Measurements from ENCODE around the gene FLOT2.

FLOT2 gene

GRCh38 chr17:28889996-28890395 is 7.5 kb downstream of the FLOT2 start:
- WGBS (ENCODE audit: extremely low coverage, insufficient coverage, insufficient read length), result no CpG with 5 or more reads among the region's 5 CpGs
- no peak for DNase-seq
- no peaks in the 10 kb centered on the region for H3K4me1 ChIP-seq (ENCODE audit: control insufficient read depth in 1 of 2, insufficient read depth in 2 of 2, low read length in 2 of 2)

DNA sequence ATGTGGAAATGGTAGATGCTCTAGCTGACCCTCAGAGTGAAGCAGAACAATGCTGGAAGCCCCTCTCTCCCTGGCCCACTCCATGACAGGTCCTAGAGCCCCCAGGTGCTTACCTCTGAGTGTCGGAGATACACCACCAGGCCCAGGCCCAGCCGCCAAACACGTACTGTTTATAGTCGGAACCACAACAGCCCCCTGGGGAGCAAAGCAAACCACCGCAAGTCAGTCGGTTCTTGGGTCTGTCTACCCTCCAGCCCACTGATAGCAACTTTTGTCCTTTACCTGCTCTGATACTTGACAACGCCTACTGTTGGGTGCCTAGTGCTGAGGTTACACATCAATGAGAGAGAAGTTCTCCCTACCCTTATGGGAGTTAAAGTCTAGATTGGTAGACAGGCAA is 8.7 kb downstream of the FLOT2 start:
- H3K79me1 ChIP-seq (ENCODE audit: low read length), result no peaks in the 10 kb centered on the region

More at GRCh38 chr17:28889996-28890395, 7.5 kb downstream of the FLOT2 start:
- Histone ChIP-seq H3K4me3 (ENCODE audit: low read depth, low read length) (no peak overlapping the region), H3K27me3 (ENCODE audit: insufficient read depth, low read length) (no peaks in the 10 kb centered on the region), H3K14ac (ENCODE audit: low read length) (no peak overlapping the region), H3K9ac (ENCODE audit: low read length) (no peak overlapping the region), H4K91ac (ENCODE audit: low read depth, low read length) (no peak overlapping the region), H3K23ac (ENCODE audit: low read length) (no peak overlapping the region), H3K4me2 (ENCODE audit: low read length) (no peak overlapping the region), H2AK5ac (ENCODE audit: low read length) (no peak overlapping the region), H3K27ac (ENCODE audit: low read depth, low read length) (no peak overlapping the region), H3K79me2 (ENCODE audit: control insufficient read depth, insufficient read depth, low read length, poor library complexity) (no peaks in the 10 kb centered on the region), H3K79me1 (ENCODE audit: low read length) (no peaks in the 10 kb centered on the region), H4K8ac (ENCODE audit: low read depth, low read length) (no peak overlapping the region), H3K4ac (ENCODE audit: low read depth, low read length) (no peak overlapping the region), H4K12ac (ENCODE audit: low read depth, low read length) (no peak overlapping the region), H2BK12ac (ENCODE audit: low read length) (no peak overlapping the region), H3K36me3 (ENCODE audit: control insufficient read depth in 1 of 2, insufficient read depth in 2 of 2, low read length in 2 of 2) (peaks cover 7 to 15% of the 10 kb centered on the region in 2 experiments), H3K18ac (ENCODE audit: low read length) (no peak overlapping the region), H3K9me3 (ENCODE audit: insufficient read depth, low read depth, low read length) (peaks cover 2% of the 10 kb centered on the region), H2BK120ac (ENCODE audit: insufficient read depth, low read length, poor library complexity) (no peak overlapping the region), H2BK5ac (ENCODE audit: low read depth, low read length, poor library complexity) (no peak overlapping the region), H2AFZ (ENCODE audit: insufficient read depth, low read length, poor library complexity) (no peak overlapping the region)

DNA sequence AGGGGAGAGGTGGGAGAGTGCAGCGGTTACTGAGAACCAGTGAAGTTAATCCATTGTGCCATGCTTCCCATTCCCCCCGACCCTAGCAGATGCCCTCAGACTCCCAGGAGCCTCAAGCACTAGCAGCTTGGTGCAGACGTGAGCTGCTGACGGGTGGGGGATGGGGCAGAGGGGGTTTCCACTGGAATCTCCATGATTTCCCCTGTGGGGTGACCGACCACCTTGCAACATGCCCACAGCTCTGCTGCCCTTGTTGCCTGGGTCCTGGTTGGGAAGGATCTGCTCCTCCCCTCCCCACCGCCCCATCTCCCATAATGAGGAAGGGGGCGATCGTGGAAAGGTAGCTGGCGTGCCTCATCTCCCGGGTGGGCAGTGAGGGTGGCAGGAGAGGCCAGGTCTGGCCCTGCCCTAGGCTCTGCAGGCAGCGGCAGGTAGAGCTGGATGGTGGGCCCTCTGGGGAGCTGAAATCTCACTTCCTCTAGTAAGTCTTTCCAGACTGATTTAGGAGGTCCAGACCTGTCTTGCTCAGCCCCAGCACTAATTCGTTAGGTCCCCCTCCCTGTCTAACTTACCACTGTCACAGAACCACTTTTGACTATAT is 9.6 kb downstream of the FLOT2 start:
- no peak overlapping the region for H3K4me2 ChIP-seq (ENCODE audit: low read length)
- no peak overlapping the region for H3K27ac ChIP-seq (ENCODE audit: low read depth, low read length)
- H4K91ac ChIP-seq (ENCODE audit: low read depth, low read length), result no peak overlapping the region
- no peak overlapping the region for H2BK5ac ChIP-seq (ENCODE audit: low read depth, low read length, poor library complexity)
- DNase-seq, result no peak
- no peak overlapping the region for H2AFZ ChIP-seq (ENCODE audit: insufficient read depth, low read length, poor library complexity)
- no peak overlapping the region for H3K4ac ChIP-seq (ENCODE audit: low read depth, low read length)
- H2BK12ac ChIP-seq (ENCODE audit: low read length), result no peak overlapping the region
- no peaks in the 10 kb centered on the region for H3K4me1 ChIP-seq (ENCODE audit: control insufficient read depth in 1 of 2, insufficient read depth in 2 of 2, low read length in 2 of 2)
- peaks cover 5% of the 10 kb centered on the region for H3K9me3 ChIP-seq (ENCODE audit: insufficient read depth, low read depth, low read length)
- H4K12ac ChIP-seq (ENCODE audit: low read depth, low read length), result no peak overlapping the region
- no peaks in the 10 kb centered on the region for H3K79me1 ChIP-seq (ENCODE audit: low read length)
- no peaks in the 10 kb centered on the region for H3K27me3 ChIP-seq (ENCODE audit: insufficient read depth, low read length)
- H3K4me3 ChIP-seq (ENCODE audit: low read depth, low read length), result no peak overlapping the region
- H3K9ac ChIP-seq (ENCODE audit: low read length), result no peak overlapping the region
- no peak overlapping the region for H3K18ac ChIP-seq (ENCODE audit: low read length)
- H2BK120ac ChIP-seq (ENCODE audit: insufficient read depth, low read length, poor library complexity), result no peak overlapping the region
- H3K14ac ChIP-seq (ENCODE audit: low read length), result no peak overlapping the region
- H4K8ac ChIP-seq (ENCODE audit: low read depth, low read length), result no peak overlapping the region
- WGBS (ENCODE audit: extremely low coverage, insufficient coverage, insufficient read length), result no CpG with 5 or more reads among the region's 12 CpGs
- peaks cover 12 to 30% of the 10 kb centered on the region in 2 experiments for H3K36me3 ChIP-seq (ENCODE audit: control insufficient read depth in 1 of 2, insufficient read depth in 2 of 2, low read length in 2 of 2)
- H3K79me2 ChIP-seq (ENCODE audit: control insufficient read depth, insufficient read depth, low read length, poor library complexity), result no peaks in the 10 kb centered on the region
- H3K23ac ChIP-seq (ENCODE audit: low read length), result no peak overlapping the region
- no peak overlapping the region for H2AK5ac ChIP-seq (ENCODE audit: low read length)

More for the DNA sequence above, 8.7 kb downstream of the FLOT2 start:
- Histone ChIP-seq H2BK12ac (ENCODE audit: low read length) (no peak overlapping the region), H2AFZ (ENCODE audit: insufficient read depth, low read length, poor library complexity) (no peak overlapping the region), H2BK5ac (ENCODE audit: low read depth, low read length, poor library complexity) (no peak overlapping the region), H3K4me2 (ENCODE audit: low read length) (no peak overlapping the region), H3K18ac (ENCODE audit: low read length) (no peak overlapping the region), H4K12ac (ENCODE audit: low read depth, low read length) (no peak overlapping the region), H3K9ac (ENCODE audit: low read length) (no peak overlapping the region), H3K9me3 (ENCODE audit: insufficient read depth, low read depth, low read length) (peaks cover 5% of the 10 kb centered on the region), H2BK120ac (ENCODE audit: insufficient read depth, low read length, poor library complexity) (no peak overlapping the region), H3K14ac (ENCODE audit: low read length) (no peak overlapping the region), H4K91ac (ENCODE audit: low read depth, low read length) (no peak overlapping the region), H3K36me3 (ENCODE audit: control insufficient read depth in 1 of 2, insufficient read depth in 2 of 2, low read length in 2 of 2) (peaks cover 10 to 25% of the 10 kb centered on the region in 2 experiments), H3K27ac (ENCODE audit: low read depth, low read length) (no peak overlapping the region), H3K27me3 (ENCODE audit: insufficient read depth, low read length) (no peaks in the 10 kb centered on the region), H3K23ac (ENCODE audit: low read length) (no peak overlapping the region), H3K79me2 (ENCODE audit: control insufficient read depth, insufficient read depth, low read length, poor library complexity) (no peaks in the 10 kb centered on the region), H3K4ac (ENCODE audit: low read depth, low read length) (no peak overlapping the region), H3K4me3 (ENCODE audit: low read depth, low read length) (no peak overlapping the region), H3K4me1 (ENCODE audit: control insufficient read depth in 1 of 2, insufficient read depth in 2 of 2, low read length in 2 of 2) (no peaks in the 10 kb centered on the region), H4K8ac (ENCODE audit: low read depth, low read length) (no peak overlapping the region), H2AK5ac (ENCODE audit: low read length) (no peak overlapping the region)
- no CpG with 5 or more reads among the region's 7 CpGs for WGBS (ENCODE audit: extremely low coverage, insufficient coverage, insufficient read length)
- no peak for DNase-seq

- Histone ChIP-seq H3K79me1 (ENCODE audit: low read length) (no peaks in the 10 kb centered on the region), H3K4me1 (ENCODE audit: control insufficient read depth in 1 of 2, insufficient read depth in 2 of 2, low read length in 2 of 2) (no peaks in the 10 kb centered on the region), H3K4ac (ENCODE audit: low read depth, low read length) (no peak overlapping the region), H3K4me2 (ENCODE audit: low read length) (no peak overlapping the region), H3K23ac (ENCODE audit: low read length) (no peak overlapping the region), H3K36me3 (ENCODE audit: control insufficient read depth in 1 of 2, insufficient read depth in 2 of 2, low read length in 2 of 2) (peaks cover 30 to 44% of the 10 kb centered on the region in 2 experiments), H4K91ac (ENCODE audit: low read depth, low read length) (no peak overlapping the region), H2BK120ac (ENCODE audit: insufficient read depth, low read length, poor library complexity) (no peak overlapping the region), H4K12ac (ENCODE audit: low read depth, low read length) (no peak overlapping the region), H2BK12ac (ENCODE audit: low read length) (no peak overlapping the region), H2BK5ac (ENCODE audit: low read depth, low read length, poor library complexity) (no peak overlapping the region), H3K27me3 (ENCODE audit: insufficient read depth, low read length) (no peaks in the 10 kb centered on the region), H3K18ac (ENCODE audit: low read length) (no peak overlapping the region), H3K27ac (ENCODE audit: low read depth, low read length) (no peak overlapping the region), H3K14ac (ENCODE audit: low read length) (no peak overlapping the region), H2AK5ac (ENCODE audit: low read length) (no peak overlapping the region), H3K4me3 (ENCODE audit: low read depth, low read length) (no peak overlapping the region), H3K79me2 (ENCODE audit: control insufficient read depth, insufficient read depth, low read length, poor library complexity) (no peaks in the 10 kb centered on the region), H3K9me3 (ENCODE audit: insufficient read depth, low read depth, low read length) (peaks cover 5% of the 10 kb centered on the region), H2AFZ (ENCODE audit: insufficient read depth, low read length, poor library complexity) (no peak overlapping the region), H3K9ac (ENCODE audit: low read length) (no peak overlapping the region), H4K8ac (ENCODE audit: low read depth, low read length) (no peak overlapping the region)
- no CpG with 5 or more reads among the region's 10 CpGs for WGBS (ENCODE audit: extremely low coverage, insufficient coverage, insufficient read length)
- DNase-seq, result no peak
Observed at GRCh38 chr17:28885951-28886350, 11.6 kb downstream of the FLOT2 start.
